Colonic mucosa (tissue), 4 donors: ENCODE measurements around the gene UHMK1. TPM values are rescaled to one million over a fixed set of nuclear protein-coding genes. Genes with fewer than 3 reads are reported as not detected.

Source experiments
- DNase-seq: peaks from one replicate; pipeline ENCODE4 v3.0.0-alpha.2; 2020
- H3K27ac ChIP-seq: fragments of 200-600 bp; one replicate; pipeline ENCODE4 v1.8.0; 2021
- H3K27me3 ChIP-seq: fragments of 200-600 bp; one replicate; pipeline ENCODE4 v1.8.0; 2021
- H3K36me3 ChIP-seq: fragments of 200-600 bp; one replicate; pipeline ENCODE4 v1.8.0; 2021
- H3K4me1 ChIP-seq: fragments of 200-600 bp; one replicate; pipeline ENCODE4 v1.8.0; 2021; ENCODE audit warnings: mild to moderate bottlenecking
- H3K4me3 ChIP-seq: fragments of 200-600 bp; one replicate; pipeline ENCODE4 v1.8.0; 2021
- H3K9ac ChIP-seq, 2 donors: one replicate each; pipeline ENCODE4 v1.7.0; 2013; ENCODE audit warnings: control low read depth in 2 of 2, low read depth in 2 of 2, low read length in 2 of 2
- H3K9me3 ChIP-seq: fragments of 200-600 bp; one replicate; pipeline ENCODE4 v1.8.0; 2021
- intact Hi-C: fragments of 100-400 bp; cut with DNase I; formaldehyde crosslinking; loops from one replicate; pipeline ENCODE4 v1.14.1; 2022
- total RNA-seq, 2 donors: library from RNA; stranded (reverse); fragmentation: NEBNext Ultra II Directional in 1 of 2; extraction: Animal tissue kit (Norgen Biotek cat#: 25700) in 1 of 2; gene quantifications; one replicate each; pipeline ENCODE4 v1.2.1, GENCODE V29; 2021
- TF ChIP-seq, protein P1 (sequence below): fragments of 200-600 bp; IDR thresholded peaks from one replicate; pipeline ENCODE4 v1.8.0; 2022; ENCODE audit warnings: antibody characterized with exemption, mild to moderate bottlenecking
- donor health status: healthy.
- donor health status: DM: no; HTN: no; CAD: no.
- donor health status: DM: no; HTN: no; CAD: no.

UHMK1 gene
- total RNA-seq, 2 donors from 2014 or later = 52.1 to 59.0 TPM

- Histone ChIP-seq H3K27me3 (no peaks in the 10 kb centered on the region), H3K27ac (no peak overlapping the region), H3K4me1 (no peaks in the 10 kb centered on the region), H3K9me3 (no peaks in the 10 kb centered on the region), H3K36me3 (no peaks in the 10 kb centered on the region), H3K4me3 (no peak overlapping the region), H3K9ac (no peak overlapping the region)
- intact Hi-C loops = loop anchor here (10.0 kb wide), 1 partner anchor 68 kb away; no protein-coding TSS in a partner anchor
- DNase-seq = no peak
- TF ChIP-seq, protein P1, sequence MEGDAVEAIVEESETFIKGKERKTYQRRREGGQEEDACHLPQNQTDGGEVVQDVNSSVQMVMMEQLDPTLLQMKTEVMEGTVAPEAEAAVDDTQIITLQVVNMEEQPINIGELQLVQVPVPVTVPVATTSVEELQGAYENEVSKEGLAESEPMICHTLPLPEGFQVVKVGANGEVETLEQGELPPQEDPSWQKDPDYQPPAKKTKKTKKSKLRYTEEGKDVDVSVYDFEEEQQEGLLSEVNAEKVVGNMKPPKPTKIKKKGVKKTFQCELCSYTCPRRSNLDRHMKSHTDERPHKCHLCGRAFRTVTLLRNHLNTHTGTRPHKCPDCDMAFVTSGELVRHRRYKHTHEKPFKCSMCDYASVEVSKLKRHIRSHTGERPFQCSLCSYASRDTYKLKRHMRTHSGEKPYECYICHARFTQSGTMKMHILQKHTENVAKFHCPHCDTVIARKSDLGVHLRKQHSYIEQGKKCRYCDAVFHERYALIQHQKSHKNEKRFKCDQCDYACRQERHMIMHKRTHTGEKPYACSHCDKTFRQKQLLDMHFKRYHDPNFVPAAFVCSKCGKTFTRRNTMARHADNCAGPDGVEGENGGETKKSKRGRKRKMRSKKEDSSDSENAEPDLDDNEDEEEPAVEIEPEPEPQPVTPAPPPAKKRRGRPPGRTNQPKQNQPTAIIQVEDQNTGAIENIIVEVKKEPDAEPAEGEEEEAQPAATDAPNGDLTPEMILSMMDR = no peak
These were observed 75.5 kb downstream of the UHMK1 start for GRCh38 chr1:162573136-162573535.

DNA sequence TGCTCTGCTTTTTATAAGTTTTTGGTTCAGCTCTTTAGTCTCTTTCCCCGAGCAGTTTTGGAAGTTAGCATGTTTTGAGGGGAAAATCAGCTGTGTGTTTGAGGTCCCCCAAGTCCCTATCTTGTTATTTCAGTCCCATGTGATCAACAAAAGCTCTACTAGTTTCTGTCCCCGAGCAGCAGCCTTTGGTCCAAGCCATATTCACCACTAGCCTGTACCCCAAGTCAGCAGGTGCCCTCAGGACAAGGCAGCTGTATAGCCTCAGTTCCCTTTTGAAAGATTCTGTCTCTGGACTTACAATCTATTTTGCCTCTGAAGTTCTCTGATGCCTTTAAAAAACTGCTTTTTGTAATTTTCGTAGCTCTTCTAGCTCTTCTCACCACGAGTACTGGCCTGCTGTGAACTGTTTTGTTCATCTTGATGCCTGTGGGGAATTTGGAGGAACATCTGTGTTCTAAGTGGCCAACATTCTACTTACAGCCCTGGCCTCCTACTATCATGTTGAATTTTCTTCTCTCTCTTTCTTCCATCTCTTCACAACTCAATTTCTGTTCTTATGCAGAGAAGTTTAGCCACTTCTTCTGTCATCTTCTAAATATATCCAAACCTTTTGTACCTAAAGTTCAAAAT, 80.6 kb downstream of the UHMK1 start:
- intact Hi-C loops = loop anchor here (10.0 kb wide), 1 partner anchor 73 kb away; no protein-coding TSS in a partner anchor
- Histone ChIP-seq H3K4me3 (no peak overlapping the region), H3K36me3 (peaks cover 4% of the 10 kb centered on the region), H3K27me3 (no peaks in the 10 kb centered on the region), H3K9me3 (no peaks in the 10 kb centered on the region), H3K27ac (no peak overlapping the region), H3K9ac (no peak overlapping the region), H3K4me1 (no peaks in the 10 kb centered on the region)
- TF ChIP-seq, protein P1 = no peak
- no peak for DNase-seq

DNA sequence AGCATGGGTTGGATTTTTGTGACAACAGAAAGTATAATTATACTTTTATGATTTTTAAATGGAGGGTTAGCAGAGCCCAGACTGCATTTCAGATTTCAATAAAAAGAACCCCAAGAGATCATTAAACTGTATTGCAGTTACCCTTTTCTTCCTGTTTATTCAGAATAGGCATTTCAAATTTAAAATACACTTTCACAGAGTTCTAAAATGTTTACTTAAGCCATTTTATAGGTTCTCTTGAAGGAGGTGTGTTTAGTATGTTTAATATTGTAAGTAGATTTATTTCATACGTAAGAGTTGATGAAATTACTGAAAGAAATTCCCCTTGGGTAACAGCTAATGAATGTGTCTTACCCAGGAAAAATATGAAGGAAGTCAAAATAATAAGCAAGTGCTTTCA, 81.3 kb downstream of the UHMK1 start:
- TF ChIP-seq, protein P1 = no peak
- DNase-seq = no peak
- H3K4me1 ChIP-seq = no peaks in the 10 kb centered on the region
- H3K9ac ChIP-seq = no peak overlapping the region
- H3K9me3 ChIP-seq = no peaks in the 10 kb centered on the region
- H3K36me3 ChIP-seq = peaks cover 4% of the 10 kb centered on the region
- H3K27ac ChIP-seq = no peak overlapping the region
- intact Hi-C loops = loop anchor here (10.0 kb wide), 1 partner anchor 74 kb away; no protein-coding TSS in a partner anchor
- no peaks in the 10 kb centered on the region for H3K27me3 ChIP-seq
- H3K4me3 ChIP-seq = no peak overlapping the region

Other genes with a start within 250 kb of the UHMK1 start
- gene SPATA46, start 121.0 kb upstream of the UHMK1 start, total RNA-seq = not detected
- gene C1orf226, start 116.1 kb upstream of the UHMK1 start, total RNA-seq = 10 to 100 TPM; 26.9 to 54.0 TPM
- under 1 TPM; 0.27 to 0.69 TPM for gene SH2D1B, start 85.7 kb upstream of the UHMK1 start, total RNA-seq
- gene UAP1, start 63.9 kb downstream of the UHMK1 start, total RNA-seq = 100 to 1,000 TPM in 1 of 2 donors, 10 to 100 TPM in 1; 79.5 to 144 TPM
- 10 to 100 TPM in 1 of 2 donors, 1 to 10 TPM in 1; 7.6 to 26.5 TPM for gene DDR2, start 134.6 kb downstream of the UHMK1 start, total RNA-seq